Glomerular visceral epithelial cell (primary cell): ENCODE measurements around the gene GLI3.

ENCODE experiments used
- DNase-seq: peaks from one replicate; pipeline ENCODE4 v3.0.0-alpha.2; 2016; ENCODE audit errors: extremely low spot score

Gene GLI3

DNA sequence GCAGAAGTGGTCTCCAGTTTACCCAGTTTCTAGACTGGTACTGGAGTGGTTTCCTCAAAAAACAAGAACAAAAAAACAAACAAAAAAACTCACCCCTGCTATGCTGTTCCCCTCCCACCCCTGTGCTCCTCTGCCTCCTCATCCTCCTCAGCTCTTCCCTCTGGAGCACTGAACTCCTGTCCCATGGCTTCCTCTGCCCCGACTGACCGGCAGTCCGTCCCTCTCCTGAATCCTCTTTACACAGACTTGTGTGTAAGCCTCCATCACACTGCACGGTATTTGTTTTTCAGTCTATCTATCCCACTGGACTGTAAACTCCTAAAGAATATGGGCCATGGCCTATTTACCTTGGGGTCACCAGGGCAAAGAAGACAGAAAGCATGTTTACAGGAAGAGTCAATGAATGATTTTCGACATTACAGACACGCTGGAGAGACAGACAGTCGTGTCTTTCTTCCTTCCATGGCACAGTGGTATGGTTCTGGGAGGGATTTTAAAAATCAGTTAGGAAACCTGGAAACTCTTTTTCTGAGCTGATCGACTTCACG is 265.3 kb downstream of the GLI3 start:
- no peak for DNase-seq

DNA sequence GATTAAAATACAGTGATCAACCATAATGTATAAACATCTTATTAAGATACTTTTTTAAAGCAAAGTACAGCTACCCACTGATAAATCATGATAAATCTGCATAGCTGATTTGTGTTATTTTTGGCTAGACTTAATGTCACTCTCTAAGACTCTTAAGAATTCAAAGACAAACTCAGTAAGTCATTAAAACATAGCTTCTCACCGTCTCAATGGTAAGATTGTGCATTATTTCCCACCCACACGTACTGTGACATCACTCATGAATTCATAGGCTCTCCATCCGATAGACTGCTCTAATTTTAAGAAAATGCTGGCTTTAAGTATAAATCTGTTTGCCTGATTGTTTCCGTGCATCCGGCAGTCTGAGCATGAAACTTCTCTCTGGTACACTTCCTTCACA is 266.1 kb downstream of the GLI3 start:
- DNase-seq, result no peak

DNA sequence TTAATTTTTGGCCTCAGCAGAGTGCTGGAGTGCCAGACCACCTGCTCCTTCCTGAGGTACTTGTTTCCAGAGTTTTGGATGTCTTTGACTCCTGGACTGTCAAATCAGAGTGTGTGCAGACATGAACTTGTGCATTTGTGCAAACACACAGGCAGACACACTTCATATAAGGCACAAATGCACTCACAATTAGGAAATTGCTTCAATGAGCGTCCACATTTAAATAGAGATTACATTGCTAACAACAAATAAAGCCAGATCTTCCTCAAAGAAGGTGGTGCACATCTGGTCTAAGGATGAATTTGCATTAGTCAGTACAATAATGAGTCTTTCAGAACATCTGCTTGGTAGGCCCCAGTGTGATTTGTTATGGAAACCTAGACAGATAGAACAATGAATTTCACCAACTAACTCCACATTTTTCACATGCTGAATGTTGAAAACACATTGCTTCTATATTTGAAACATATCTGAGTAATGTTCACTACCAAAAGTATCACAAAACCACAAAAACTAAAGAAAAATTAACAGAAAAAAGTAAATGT is 267.4 kb downstream of the GLI3 start:
- no peak for DNase-seq

DNA sequence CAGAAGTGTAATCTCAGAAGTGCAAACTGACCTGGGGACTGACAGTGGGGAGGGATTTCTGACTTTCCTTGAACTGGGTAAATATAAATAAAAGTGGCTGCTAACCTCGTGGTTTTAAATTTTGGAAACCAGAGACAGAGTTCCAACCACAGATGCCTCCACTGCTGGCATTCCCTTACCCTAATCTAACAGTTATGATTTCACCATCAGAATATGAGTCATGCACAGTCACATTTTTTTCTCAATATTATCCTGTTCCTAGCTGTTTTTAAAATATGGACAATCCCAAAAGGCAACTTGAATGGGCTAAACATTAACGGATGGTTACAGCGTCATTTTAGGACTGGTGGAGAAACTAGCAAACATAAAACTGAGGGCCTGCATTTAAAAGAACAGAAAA is 269.9 kb downstream of the GLI3 start:
- DNase-seq, result peak; percentile 51

DNA sequence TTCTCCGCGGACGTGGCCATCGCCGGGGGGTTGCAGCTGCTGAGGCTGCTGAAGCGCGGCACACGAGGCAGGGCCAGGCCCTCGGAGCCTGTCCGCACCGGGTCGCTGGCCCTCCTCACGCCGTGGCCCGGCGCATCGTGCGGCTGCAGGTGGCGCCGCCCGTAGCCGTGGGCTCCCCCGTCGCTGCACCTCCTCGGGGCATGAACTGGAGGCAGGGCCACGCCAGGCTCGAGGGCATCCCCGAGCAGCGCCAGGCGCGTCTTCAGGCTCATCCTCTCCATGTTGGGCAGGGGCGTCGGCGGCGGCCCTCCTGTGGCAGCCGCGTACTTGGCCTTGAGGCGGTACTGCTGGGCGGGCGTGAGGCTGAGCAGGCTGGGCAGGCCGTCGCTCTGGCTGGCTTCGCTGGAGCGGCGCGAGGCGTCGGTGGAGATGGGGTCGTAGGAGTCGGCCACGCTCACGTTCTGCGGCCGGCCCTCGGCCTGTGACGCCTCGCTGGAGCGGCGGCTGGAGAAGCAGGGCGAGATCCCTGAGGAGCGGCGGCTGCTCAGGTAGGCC is 271.0 kb downstream of the GLI3 start:
- DNase-seq, result no peak

DNA sequence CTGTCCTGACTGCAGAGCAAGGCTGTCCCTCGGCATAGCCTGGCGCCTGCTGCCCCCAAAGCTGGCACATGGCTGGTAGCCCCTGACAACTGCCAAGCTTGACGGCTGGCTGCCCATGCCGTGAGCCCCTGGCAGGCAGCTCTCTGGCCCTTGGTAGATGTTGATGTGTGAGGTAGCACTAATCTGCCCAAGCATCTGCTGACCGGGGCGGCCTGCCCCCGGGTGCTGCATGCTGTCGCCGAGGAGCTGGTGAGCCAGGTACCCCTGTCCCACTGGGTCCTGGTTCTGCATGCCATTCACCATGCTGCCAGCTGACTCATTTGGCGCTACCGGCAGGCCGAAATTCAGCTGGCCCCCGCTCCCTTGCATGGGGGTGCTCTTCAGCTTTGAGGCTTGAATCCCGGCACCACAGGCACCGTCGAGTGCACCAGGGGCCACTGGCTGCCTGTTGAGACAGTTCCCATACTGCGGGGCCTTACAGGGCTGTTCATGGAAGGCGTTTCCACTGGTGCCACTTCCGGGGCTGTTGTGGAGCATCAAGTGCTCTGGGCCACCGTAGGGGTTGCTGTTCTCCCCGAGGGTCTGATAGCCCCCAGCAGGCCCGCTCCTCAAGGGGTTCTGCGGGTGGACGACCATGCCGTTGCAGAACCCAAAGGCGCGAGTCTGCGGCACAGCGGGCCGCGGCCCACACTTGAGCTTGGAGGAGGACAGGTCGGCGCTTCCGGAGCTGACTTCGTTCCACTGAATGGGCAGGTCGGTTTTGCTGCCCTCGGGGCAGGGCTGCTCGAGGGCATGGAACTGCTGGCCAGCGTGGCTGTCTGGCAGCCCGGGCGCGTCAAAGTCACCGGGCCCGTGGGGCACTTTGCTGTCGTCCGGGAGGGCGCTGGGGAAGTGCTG is 271.9 kb downstream of the GLI3 start:
- DNase-seq, result no peak

DNA sequence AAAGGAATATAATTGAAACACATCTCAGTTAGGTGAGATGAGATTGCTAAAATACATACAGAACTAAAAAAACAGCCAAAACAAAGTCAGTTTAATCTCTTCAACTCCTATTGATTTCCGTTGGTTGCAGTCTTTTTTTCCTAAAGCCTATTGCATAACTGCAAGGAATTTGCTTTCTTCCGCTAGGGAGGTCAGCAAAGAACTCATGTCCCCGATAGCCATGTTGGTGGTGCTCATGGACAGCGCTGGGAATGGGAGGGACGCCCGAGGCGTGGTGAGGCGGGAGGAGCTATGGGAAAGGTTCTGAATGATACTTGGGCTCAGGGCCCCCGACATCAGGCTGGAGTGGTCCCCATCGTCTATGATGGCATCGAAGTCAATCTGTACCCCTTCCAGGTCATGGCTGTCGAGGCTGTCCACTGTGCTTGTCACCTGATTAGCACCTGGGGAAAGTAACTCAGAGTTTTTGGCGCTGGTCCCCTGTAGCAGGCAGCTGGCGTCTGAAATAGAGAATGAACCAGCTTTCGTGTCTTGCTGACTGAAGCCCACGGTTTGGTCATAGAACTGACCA is 272.7 kb downstream of the GLI3 start:
- DNase-seq, result no peak

DNA sequence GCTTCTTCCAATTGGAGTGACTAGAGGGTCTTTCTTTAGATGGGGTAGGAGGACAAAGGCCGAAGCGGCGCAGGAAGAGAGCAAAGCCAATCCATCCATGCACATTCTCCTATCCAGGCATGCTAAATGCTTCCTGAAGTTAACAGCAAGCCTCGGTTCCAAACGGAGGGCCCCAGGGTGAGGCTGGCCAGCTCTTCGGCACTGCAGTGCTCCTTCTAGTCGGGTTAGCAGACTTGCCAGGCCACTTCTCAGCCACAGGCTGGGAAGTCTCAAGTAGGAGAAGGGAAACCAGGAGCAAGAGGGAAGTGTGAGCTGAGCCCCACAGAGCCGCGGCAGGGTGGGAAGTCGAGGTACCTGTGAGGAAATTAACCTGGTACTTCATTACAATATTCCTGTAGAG is 280.3 kb downstream of the GLI3 start:
- no peak for DNase-seq

DNA sequence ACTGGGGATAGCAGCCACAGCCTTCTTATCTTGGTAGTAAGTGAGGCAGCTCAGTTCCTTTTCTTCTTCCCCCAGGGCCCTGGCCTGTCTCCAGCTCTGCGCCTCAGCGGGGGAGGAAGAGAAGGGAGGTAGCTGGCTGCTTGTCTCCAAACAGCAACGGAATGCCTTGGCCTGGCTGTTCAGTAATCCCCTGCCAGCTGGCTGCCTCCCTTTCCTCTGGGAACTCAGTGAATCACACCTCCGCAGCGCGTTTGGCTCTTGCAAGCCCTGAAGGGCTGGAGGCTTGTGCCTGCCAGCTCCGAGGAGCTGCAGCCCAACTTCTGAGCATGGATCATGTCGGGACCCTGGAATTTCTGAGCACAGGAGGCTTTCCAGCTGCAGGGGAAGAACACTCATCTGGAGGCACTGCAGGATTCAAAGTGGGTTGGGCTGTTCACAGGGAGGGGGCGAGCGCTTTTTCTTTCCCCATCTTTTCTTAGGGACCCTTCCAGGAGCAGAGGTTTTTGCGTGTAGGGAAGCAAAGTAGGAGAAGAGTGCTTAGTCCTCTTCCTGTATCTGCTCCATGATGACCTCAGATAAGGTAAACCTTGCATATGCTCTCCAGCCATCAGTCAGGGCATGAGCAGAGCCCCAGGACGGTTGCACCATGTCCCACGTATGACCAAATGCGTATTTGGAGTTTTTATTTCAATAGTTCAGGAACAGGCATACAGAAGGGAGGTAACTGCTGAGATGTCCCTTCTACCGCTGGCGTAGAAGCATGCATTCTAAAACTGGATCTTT is 280.9 kb downstream of the GLI3 start:
- peak; percentile 95 for DNase-seq

DNA sequence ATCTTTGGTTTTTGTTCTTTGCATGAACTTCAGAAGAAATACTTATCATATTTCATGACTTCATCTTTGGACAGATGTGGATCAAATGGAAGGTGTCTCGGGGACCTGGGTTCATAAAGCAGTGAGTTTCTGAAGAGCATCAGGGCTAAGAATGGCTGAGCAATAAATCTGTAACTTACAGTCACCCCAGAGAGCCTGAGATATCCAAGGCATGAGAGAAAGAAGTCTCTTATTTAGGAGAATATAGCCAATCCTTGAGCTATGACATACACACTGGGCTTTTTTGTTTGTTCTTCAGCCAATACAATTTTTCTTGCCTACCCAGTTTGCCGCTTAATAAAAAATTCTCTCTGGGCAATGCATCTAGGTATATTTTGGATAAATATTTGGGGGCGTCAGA is 281.6 kb downstream of the GLI3 start:
- DNase-seq, result no peak

DNA sequence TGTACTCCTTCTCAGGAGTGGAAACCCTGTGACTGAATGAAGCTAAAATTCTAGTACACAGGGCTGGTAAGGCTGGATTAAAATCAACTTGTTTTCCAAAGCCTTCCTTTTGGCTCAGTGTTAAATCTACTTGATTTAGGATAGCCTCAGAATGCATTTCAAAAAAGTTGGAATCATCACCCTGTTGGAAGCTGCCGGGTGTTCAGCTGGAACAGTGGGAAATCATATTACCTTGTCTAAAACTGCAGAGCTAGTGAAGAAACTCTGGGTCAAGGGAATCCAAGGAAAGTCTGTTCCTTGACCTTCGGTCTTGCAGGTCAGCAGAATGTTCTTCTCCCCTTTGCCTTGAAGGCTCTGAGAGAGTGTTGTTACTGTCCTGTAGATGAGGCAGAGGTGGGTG is 282.0 kb downstream of the GLI3 start:
- no peak for DNase-seq

DNA sequence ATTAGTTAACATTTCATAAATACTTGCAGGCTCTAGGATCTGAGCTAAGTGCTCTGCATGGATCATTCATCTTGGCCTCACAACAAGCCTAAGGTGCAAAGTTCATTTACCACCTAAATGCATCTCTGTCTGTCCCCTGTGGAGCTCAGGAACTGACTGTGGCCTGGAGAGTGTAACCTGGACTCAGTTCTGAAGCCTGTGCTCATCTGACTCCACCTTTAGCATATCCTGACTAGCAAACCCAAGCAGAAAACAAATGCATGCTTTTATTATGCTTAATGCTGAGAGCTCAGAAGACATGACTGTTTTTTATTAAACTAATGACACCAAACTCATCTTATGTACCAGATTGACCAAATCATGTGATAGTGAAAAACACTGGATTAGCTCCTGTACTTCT is 288.5 kb downstream of the GLI3 start:
- DNase-seq, result no peak

DNA sequence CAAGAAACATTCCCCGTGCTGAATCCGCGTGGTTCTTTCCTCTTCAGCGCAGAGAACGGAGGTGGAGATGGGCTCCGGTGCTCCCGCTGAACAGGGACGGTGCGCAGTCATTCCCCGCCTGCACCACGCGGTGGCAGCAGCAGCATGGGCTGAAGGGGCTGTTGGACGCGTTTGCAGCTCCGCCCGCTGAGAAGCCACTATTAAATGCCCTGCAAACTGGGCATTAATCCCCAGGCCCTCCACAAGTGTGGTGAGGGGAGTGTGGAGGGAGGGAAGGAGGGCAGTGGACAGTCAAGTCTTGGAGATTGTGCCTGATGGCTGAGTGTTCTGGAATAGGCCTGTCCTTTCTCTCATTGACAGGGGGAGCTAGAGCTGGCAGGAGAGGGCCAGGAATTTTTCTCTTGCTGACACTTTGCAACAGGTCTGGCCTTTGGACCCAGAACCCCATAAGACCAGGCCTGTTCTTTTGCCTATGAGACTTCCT is 293.9 kb downstream of the GLI3 start:
- peak; percentile 80 for DNase-seq

DNA sequence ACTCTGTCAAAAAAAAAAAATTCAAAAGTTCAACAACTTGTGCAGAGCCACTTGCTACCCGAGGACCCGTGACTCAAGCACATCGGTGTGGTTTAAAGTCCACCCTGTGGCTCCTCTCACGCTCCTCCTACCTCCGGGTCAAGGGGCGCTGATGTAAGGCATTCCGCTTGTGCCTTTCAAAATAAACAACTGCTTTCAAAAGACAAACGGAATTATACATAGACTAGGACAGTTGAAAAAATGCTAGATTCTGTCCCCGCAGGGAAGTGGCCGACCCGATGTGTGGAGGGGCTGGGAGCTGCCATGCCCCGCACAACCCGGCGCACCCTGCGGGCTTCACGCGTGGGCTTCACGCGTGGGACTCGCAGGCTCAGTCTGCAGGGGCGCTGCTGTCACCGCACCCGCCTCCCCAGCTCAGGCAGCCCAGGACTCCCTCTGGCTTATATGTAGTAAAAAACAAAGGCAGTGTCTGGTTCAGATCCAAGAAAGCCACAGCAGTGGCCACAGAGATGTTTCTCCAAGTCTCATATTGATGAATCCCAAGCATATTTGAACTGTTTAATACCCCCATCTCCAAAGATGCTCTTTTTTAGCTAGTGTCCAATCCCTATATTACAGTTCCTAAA is 294.4 kb downstream of the GLI3 start:
- DNase-seq, result peak; percentile 18

DNA sequence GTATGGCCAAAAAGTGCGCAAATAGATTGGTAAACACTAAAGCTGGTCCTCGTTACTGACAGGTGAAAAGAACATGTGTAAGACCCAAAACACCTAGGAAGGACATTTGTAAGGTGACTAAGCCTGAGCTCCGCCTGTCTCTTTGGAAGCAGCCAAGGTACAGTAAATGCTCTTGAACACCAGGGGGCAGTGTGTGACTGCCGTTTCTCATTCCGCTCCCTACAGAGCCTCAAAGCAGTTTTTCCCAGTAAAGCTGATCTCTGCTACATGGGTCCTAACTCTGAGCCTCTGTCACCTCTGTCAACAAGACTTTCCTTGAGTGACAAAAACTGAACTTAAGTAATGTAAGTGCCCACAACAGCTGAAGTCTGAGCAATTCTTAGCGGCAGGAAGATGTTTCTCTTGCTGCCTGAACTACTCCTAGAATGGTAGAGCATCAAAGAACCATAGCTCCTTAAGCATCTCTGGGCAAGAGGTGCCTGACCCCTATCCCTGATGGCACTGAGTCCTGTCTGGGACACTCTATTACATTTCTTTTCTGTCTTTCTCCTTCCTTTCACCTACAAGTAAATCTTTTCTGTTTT is 296.2 kb downstream of the GLI3 start:
- peak; percentile 83 for DNase-seq

DNA sequence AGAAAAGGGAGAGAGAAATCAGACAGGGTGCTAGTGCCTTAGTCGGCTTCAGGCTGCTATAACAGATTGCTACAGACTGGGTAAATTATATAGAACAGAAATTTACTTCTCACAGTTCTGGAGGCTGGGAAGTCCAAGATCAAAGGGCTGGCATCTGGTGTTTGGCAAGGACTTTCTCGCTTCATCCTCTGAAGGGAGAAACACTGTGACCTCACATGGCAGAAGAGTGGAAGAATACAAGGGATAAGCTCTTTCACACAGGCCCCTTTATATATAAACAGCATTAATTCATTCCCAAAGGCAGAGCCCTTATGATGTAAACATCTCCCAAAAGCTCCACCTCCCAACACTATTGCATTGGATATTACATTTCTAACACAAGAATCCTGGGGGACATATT is 298.6 kb downstream of the GLI3 start:
- DNase-seq, result no peak

DNA sequence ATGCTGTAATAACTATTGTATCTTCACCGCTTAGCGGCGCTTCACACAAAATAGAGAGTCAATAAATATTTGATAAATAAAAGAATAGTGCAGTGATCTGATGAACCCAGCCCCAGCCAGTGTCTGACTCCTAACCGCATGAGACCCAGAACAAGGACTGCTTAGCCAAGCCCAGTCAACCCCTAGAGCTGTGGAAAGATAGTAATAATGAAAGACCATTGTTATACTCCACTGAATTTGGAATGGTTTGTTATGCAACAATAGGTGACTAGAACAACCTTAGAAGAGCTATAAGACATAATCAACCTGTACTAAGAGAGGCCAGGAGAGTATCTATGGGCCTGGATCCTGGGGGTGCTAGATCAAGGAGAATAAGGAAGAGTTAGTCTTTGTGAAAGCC is 303.6 kb downstream of the GLI3 start:
- DNase-seq, result no peak

DNA sequence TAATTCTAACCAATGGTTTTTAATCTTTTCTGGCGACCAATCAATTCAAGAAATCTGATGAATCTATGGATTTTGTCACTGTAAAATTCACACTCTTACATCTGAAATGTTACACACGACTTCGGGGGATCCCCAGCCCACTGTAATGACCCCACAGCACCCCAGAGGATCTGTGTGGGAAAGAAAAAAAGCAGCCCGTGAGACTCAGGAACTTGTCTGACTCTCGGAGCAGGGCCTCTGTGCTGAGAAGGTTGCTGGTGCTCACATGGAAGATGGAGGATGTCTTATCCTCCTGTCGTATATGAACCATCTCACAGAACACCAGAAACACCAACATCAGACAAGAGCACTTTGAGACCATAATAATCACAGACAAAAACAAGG is 305.8 kb downstream of the GLI3 start:
- DNase-seq, result no peak

DNA sequence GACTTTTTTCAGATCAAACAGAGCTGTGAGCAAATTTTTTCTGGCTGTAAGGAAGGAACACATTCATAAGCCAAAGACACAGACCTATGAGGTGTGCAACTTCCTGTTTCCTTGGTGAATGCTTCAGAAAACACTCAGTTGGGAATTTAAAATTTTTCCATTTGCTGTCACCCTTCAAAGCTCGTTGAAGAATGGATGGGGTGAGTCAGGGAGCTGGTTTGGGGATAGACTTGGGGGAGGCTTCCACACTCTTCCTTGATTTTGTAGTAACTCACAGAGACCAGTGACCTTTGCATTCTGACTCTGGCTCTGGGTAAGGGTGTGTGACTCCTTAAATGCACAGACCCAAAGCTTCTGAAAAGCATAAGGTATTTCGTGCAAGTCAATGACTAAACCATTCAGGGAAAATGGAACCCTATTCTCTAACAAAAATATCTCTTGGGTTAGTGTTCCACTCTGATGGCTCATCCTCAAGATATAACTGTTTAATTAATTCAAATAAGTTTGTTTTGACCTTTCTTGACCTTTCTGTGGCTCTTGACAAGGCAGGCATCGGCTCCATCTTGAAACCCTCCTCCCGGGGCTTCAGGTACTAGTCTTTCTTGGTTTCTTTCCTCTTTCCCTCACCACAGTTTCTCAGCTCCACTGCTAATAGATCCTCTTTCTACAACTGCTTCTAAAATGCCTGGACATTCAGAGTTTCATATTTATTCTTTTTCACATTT is 306.3 kb downstream of the GLI3 start:
- peak; percentile 39 for DNase-seq

DNA sequence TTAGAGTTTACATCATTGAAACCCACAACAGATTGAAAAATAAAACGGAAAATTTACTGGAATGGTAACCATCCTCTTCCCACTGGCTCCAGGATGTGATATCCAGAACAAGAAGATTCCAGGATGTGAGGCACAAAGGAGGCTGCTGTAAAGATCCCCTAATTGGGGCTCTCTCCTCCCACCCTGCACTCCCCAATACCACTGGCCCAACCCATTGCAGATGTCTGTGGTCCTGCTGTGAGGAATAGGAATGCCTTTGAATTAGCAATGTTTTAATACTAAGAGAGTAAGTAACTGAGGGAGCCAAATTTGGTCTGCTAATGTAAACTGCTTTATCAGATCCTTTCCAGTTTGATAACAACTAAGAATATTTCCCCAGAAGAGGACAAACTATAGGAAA is 308.2 kb downstream of the GLI3 start:
- no peak for DNase-seq
